GM21825 (cell line): ENCODE data around the gene TBCK.
"Not testable (repeated sequence)": the region's sequence is repeated elsewhere in the genome, so short reads cannot be mapped to it uniquely, and the experiment has no call there.

ENCODE experiments used
- ATAC-seq: cut with Tn5 transposase; IDR thresholded peaks from one replicate; pipeline ENCODE4 v1.9.1; 2021; ENCODE audit warnings: mild to moderate bottlenecking, moderate library complexity; ENCODE audit not compliant: unreplicated experiment

TBCK gene

GRCh38 chr4:106321814-106322213 is 5.8 kb upstream of the TBCK start:
- not testable (repeated sequence) for ATAC-seq

GRCh38 chr4:106321168-106321567 is 5.2 kb upstream of the TBCK start:
- not testable (repeated sequence) for ATAC-seq

GRCh38 chr4:106320235-106320634 is 4.2 kb upstream of the TBCK start:
- ATAC-seq, result no peak

- ATAC-seq, result no peak
Measured at GRCh38 chr4:106318511-106318910, 2.5 kb upstream of the TBCK start.

GRCh38 chr4:106317815-106318214 is 1.8 kb upstream of the TBCK start:
- ATAC-seq, result no peak

- ATAC-seq, result peak; percentile 0
Measured at GRCh38 chr4:106316773-106317409, 882 bp upstream of the TBCK start.

GRCh38 chr4:106315476-106315967 is 487 bp downstream of the TBCK start:
- ATAC-seq, result peak; percentile 22

- no peak for ATAC-seq
Measured at GRCh38 chr4:106314960-106315359, 1.0 kb downstream of the TBCK start.

- ATAC-seq, result no peak
Measured at GRCh38 chr4:106312997-106313522, 2.9 kb downstream of the TBCK start.

GRCh38 chr4:106312377-106312776 is 3.6 kb downstream of the TBCK start:
- ATAC-seq, result no peak

- ATAC-seq, result no peak
Measured at GRCh38 chr4:106306561-106306960, 9.4 kb downstream of the TBCK start.

GRCh38 chr4:106305435-106306055 is 10.5 kb downstream of the TBCK start:
- ATAC-seq, result no peak

GRCh38 chr4:106304632-106305031 is 11.4 kb downstream of the TBCK start:
- no peak for ATAC-seq

GRCh38 chr4:106303548-106304281 is 12.3 kb downstream of the TBCK start:
- ATAC-seq, result no peak

- ATAC-seq, result no peak
Measured at GRCh38 chr4:106302062-106302438, 14.0 kb downstream of the TBCK start.

GRCh38 chr4:106301393-106302061 is 14.5 kb downstream of the TBCK start:
- ATAC-seq, result no peak

GRCh38 chr4:106299977-106300376 is 16.0 kb downstream of the TBCK start:
- ATAC-seq, result no peak

- ATAC-seq, result no peak
Measured at GRCh38 chr4:106297245-106298035, 18.6 kb downstream of the TBCK start.

- ATAC-seq, result no peak
Measured at GRCh38 chr4:106294062-106294461, 21.9 kb downstream of the TBCK start.

- ATAC-seq, result no peak
Measured at GRCh38 chr4:106291678-106292077, 24.3 kb downstream of the TBCK start.
